Type B pancreatic cell (in vitro differentiated cells): Measurements from ENCODE around the gene SDE2. TPM values are rescaled to one million over a fixed set of nuclear protein-coding genes. Genes with fewer than 3 reads are reported as not detected.

ENCODE experiments used
- DNase-seq: peaks from one replicate; pipeline ENCODE4 v3.0.0; 2021; ENCODE audit warnings: mixed read lengths; ENCODE audit not compliant: unreplicated experiment; ENCODE audit errors: extremely low spot score
- H3K27ac Mint-ChIP-seq: 2 replicates; pipeline ENCODE4 v1.8.0; 2021; ENCODE audit warnings: mild to moderate bottlenecking, mixed read lengths
- H3K27me3 Mint-ChIP-seq: 2 replicates; pipeline ENCODE4 v1.8.0; 2021; ENCODE audit warnings: mixed read lengths
- H3K36me3 Mint-ChIP-seq: 2 replicates; pipeline ENCODE4 v1.8.0; 2021; ENCODE audit warnings: mixed read lengths
- H3K4me1 Mint-ChIP-seq: one replicate; pipeline ENCODE4 v1.8.0; 2021; ENCODE audit warnings: mixed read lengths; ENCODE audit not compliant: unreplicated experiment
- H3K4me3 Mint-ChIP-seq: 2 replicates; pipeline ENCODE4 v1.8.0; 2021; ENCODE audit warnings: mild to moderate bottlenecking, mixed read lengths
- H3K9me3 Mint-ChIP-seq: 2 replicates; pipeline ENCODE4 v1.8.0; 2021; ENCODE audit warnings: mixed read lengths
- total RNA-seq: library from RNA; stranded (reverse); gene quantifications from 2 replicates; pipeline ENCODE4 v1.2.1, GENCODE V29; 2021; ENCODE audit warnings: low replicate concordance
- TF ChIP-seq, protein P1 (sequence below): fragments of 200-600 bp; sonication (generic); conservative IDR thresholded peaks from 2 replicates; pipeline ENCODE4 v1.5.0; 2021; ENCODE audit warnings: antibody characterized with exemption, mild to moderate bottlenecking

Gene SDE2
- total RNA-seq, 1 donor from 2014 or later: 15.1 TPM

DNA sequence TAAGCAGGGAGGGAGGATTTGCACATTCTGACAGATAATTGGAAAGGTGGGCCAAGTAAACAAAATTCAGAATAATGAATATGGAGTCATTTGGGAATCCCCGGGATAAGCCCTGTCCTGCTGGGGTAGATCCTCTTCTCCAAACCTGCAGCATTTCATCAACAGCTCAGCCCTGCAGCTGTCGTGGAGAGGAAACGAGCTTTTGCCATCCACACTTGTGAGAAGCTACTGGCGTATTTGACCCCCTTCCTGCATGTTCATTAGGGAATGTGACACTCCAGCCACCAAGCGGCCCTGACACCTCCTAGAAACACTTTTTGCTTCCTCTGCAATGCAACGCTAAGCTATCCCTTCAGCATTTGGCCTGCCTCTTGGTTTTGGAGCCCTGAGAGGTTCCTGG, 50.1 kb downstream of the SDE2 start:
- Mint-ChIP-seq H3K4me1 (peaks cover 9% of the 10 kb centered on the region), H3K36me3 (no peaks in the 10 kb centered on the region), H3K27me3 (peaks cover 32% of the 10 kb centered on the region), H3K4me3 (no peak overlapping the region), H3K9me3 (no peaks in the 10 kb centered on the region), H3K27ac (no peak overlapping the region)
- TF ChIP-seq, protein P1, sequence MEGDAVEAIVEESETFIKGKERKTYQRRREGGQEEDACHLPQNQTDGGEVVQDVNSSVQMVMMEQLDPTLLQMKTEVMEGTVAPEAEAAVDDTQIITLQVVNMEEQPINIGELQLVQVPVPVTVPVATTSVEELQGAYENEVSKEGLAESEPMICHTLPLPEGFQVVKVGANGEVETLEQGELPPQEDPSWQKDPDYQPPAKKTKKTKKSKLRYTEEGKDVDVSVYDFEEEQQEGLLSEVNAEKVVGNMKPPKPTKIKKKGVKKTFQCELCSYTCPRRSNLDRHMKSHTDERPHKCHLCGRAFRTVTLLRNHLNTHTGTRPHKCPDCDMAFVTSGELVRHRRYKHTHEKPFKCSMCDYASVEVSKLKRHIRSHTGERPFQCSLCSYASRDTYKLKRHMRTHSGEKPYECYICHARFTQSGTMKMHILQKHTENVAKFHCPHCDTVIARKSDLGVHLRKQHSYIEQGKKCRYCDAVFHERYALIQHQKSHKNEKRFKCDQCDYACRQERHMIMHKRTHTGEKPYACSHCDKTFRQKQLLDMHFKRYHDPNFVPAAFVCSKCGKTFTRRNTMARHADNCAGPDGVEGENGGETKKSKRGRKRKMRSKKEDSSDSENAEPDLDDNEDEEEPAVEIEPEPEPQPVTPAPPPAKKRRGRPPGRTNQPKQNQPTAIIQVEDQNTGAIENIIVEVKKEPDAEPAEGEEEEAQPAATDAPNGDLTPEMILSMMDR: no peak
- DNase-seq: no peak

DNA sequence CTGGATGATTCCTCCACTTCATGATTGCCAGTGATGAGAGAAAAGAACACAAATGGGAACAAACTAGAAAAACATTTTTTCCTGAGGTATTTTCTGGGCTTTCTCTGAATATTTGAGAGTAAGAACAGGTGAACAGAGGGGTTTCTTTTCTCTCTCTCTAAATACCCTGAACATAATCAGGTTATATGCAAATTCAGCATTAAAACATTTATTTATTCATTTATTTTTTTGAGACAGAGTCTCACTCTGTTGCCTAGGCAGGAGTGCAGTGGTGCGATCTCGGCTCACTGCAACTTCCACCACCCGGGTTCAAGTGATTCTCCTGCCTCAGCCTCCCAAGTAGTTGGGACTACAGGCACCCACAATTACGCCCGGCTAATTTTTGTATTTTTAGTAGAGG, 52.3 kb downstream of the SDE2 start:
- no peak overlapping the region for H3K27ac Mint-ChIP-seq
- H3K27me3 Mint-ChIP-seq: peaks cover 28% of the 10 kb centered on the region
- no peaks in the 10 kb centered on the region for H3K9me3 Mint-ChIP-seq
- TF ChIP-seq, protein P1: no peak
- H3K4me3 Mint-ChIP-seq: no peak overlapping the region
- peaks cover 9% of the 10 kb centered on the region for H3K4me1 Mint-ChIP-seq
- no peak for DNase-seq
- H3K36me3 Mint-ChIP-seq: no peaks in the 10 kb centered on the region

DNA sequence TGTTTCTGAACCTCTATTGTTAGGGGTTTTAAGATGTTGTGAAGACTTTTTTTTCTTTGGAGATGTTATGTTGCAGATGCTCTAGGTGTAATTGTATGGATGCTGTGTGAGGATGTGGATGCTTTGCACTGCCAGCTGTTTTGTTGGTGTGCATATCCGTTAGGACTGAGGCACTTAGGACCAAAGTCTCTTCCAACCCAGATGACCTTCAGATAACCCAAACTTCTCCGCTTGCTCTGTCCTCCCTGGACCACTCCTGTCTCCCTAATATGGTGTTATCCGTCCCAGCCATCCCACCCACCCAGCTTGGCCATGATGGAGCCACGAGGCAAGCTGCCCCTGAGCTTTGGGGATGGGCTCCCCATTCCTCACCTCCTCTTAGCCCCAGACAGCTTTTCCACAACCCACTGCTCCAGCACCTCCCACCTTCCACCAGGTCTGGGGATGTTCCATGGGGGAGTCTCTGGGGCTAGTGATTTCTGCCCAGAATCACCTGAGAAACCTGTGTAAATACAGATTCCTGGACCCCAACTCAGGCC, 53.0 kb downstream of the SDE2 start:
- peaks cover 9% of the 10 kb centered on the region for H3K4me1 Mint-ChIP-seq
- TF ChIP-seq, protein P1: no peak
- peaks cover 28% of the 10 kb centered on the region for H3K27me3 Mint-ChIP-seq
- DNase-seq: no peak
- H3K36me3 Mint-ChIP-seq: no peaks in the 10 kb centered on the region
- H3K9me3 Mint-ChIP-seq: no peaks in the 10 kb centered on the region
- no peak overlapping the region for H3K4me3 Mint-ChIP-seq
- H3K27ac Mint-ChIP-seq: no peak overlapping the region

DNA sequence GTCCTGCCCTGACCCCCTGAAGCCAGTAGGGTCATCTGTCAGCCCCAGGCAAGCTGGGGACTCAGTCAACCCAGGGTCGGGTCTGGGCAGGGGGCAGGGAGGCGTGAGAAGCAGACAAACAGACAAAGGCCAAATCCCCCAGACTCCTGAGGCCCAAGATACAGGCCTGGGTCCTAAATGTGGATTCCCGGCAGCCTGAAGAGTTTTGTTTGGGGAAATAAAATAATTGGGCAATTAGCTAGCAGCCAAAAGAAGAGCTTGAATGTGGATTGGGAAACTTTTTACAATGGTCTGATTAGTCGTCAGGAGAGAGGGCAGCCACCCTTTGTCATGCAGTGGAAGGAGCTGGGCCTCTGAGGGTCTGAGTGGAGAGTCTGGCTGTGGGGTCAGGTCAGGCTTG, 53.6 kb downstream of the SDE2 start:
- Mint-ChIP-seq H3K9me3 (no peaks in the 10 kb centered on the region), H3K4me3 (no peak overlapping the region), H3K4me1 (peaks cover 9% of the 10 kb centered on the region), H3K27me3 (peaks cover 25% of the 10 kb centered on the region), H3K27ac (no peak overlapping the region), H3K36me3 (no peaks in the 10 kb centered on the region)
- no peak for DNase-seq
- TF ChIP-seq, protein P1: no peak

DNA sequence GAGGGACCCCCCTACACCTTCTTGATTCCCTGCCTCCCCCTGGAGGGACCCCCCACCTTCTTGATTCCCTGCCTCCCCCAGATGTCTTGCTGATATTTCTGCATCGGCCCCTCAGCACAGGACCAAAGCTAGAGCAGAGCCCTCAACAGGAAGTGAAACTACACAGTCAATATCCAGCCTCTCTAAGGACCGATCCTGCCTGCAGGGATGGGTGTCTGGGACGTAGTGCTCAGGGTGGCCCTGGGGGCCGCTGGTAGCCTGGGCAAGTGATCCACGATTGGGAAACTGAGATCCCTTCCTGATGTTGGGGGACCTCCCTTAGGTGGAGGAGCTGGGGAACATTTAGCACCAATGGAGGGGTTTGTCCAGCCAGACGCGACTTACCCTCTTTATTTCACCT, 54.2 kb downstream of the SDE2 start:
- peaks cover 9% of the 10 kb centered on the region for H3K4me1 Mint-ChIP-seq
- H3K4me3 Mint-ChIP-seq: no peak overlapping the region
- TF ChIP-seq, protein P1: no peak
- H3K27ac Mint-ChIP-seq: no peak overlapping the region
- H3K36me3 Mint-ChIP-seq: no peaks in the 10 kb centered on the region
- H3K9me3 Mint-ChIP-seq: no peaks in the 10 kb centered on the region
- no peak for DNase-seq
- H3K27me3 Mint-ChIP-seq: peaks cover 30% of the 10 kb centered on the region

DNA sequence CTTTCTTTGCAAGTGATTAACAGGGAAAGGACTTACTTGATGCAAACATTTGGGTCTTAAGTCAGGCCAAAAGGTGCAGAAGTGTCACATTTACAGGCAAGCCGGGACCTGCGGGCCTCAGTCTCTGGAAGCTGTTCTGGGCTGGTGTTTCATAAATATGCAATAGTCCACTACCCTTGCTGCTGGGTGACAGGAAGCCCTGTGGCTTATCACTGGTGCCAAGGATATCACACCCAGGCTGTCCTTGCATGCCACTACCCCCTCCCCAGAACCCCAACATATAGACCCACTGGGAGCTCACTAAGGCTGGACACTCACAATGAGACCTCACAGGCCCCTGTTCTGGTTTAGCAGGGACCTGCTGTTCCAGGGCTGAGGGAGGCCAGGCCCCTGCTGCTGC, 54.8 kb downstream of the SDE2 start:
- Mint-ChIP-seq H3K27me3 (peaks cover 29% of the 10 kb centered on the region), H3K4me1 (peaks cover 9% of the 10 kb centered on the region)
- TF ChIP-seq, protein P1: no peak

More for the DNA sequence above, 54.8 kb downstream of the SDE2 start:
- Mint-ChIP-seq H3K27ac (no peak overlapping the region), H3K9me3 (no peaks in the 10 kb centered on the region), H3K4me3 (no peak overlapping the region), H3K36me3 (no peaks in the 10 kb centered on the region)
- no peak for DNase-seq
